B cell (primary cell): ENCODE measurements around the gene TMEM131. TPM values are rescaled to one million over a fixed set of nuclear protein-coding genes. Genes with fewer than 3 reads are reported as not detected.

ENCODE experiments used
- ATAC-seq: fragments of 200-7000 bp; cut with Tn5 transposase; one replicate; pipeline ENCODE4 v1.10.0; 2021; ENCODE audit warnings: low read depth, mild to moderate bottlenecking, moderate number of reproducible peaks, moderate library complexity
- CTCF ChIA-PET: fragments of 350-600 bp; sonication (Branson Sonifier 250); formaldehyde crosslinking; loops from one replicate; lab custom pipeline; 2021; ENCODE audit warnings: antibody characterized with exemption, inconsistent platforms; lab: Charles Lee
- POLR2A ChIA-PET: fragments of 350-600 bp; sonication (Branson Sonifier 250); formaldehyde crosslinking; loops from one replicate; lab custom pipeline; 2021; ENCODE audit warnings: antibody characterized with exemption; lab: Charles Lee
- DNase-seq: peaks from one replicate; pipeline ENCODE4 v3.0.0; 2013
- H2AFZ ChIP-seq: 2 replicates; pipeline ENCODE4 v1.6.1; 2012; ENCODE audit warnings: mild to moderate bottlenecking, low read depth, low read length; ENCODE audit not compliant: insufficient read depth, poor library complexity, severe bottlenecking
- H3K27ac ChIP-seq, 2 donors: 1 replicate in 1 of 2; 2 replicates in 1 of 2; pipeline ENCODE4 v1.5.1; 2012 to 2013; ENCODE audit warnings: low read length in 2 of 2, mild to moderate bottlenecking in 2 of 2, moderate library complexity in 1 of 2
- H3K27me3 ChIP-seq, 4 experiments: fragments of 200-600 bp in 1 of 4; sonication (generic) in 1 of 4; replicated peaks in 1 of 4; 1 replicate in 2 of 4; 2 replicates in 2 of 4; pipeline versions ENCODE4 v1.6.1 to v1.7.0; 2013 to 2016; ENCODE audit warnings: low read length in 3 of 4, mild to moderate bottlenecking in 2 of 4, mixed read lengths in 1 of 4, moderate library complexity in 1 of 4; ENCODE audit not compliant: insufficient read depth in 4 of 4, control insufficient read depth in 3 of 4; ENCODE audit errors: control extremely low read depth in 1 of 4
- H3K36me3 ChIP-seq, 2 experiments: replicated peaks in 1 of 2; 1 replicate in 1 of 2; 2 replicates in 1 of 2; pipeline versions ENCODE4 v1.6.1 to v1.7.1; 2013; ENCODE audit warnings: low read length in 1 of 2; ENCODE audit not compliant: insufficient read depth in 2 of 2, control insufficient read depth in 1 of 2; ENCODE audit errors: control extremely low read depth in 1 of 2, extremely low read depth in 1 of 2
- H3K4me1 ChIP-seq, 2 donors: fragments of 200-600 bp in 1 of 2; sonication (generic) in 1 of 2; 1 replicate in 1 of 2; 2 replicates in 1 of 2; pipeline versions ENCODE4 v1.5.1 to v1.6.1; 2013 to 2017; ENCODE audit warnings: low read length in 2 of 2; ENCODE audit not compliant: control insufficient read depth in 2 of 2, insufficient read depth in 2 of 2
- H3K4me2 ChIP-seq: replicated peaks from 2 replicates; pipeline ENCODE3; 2012; ENCODE audit warnings: mild to moderate bottlenecking, low read depth, low read length; ENCODE audit not compliant: poor library complexity, severe bottlenecking
- H3K4me3 ChIP-seq, 5 experiments: fragments of 200-600 bp in 1 of 5; sonication (generic) in 1 of 5; 1 replicate in 3 of 5; 2 replicates in 2 of 5; pipeline versions ENCODE4 v1.5.1 to v1.7.0; 2011 to 2016; ENCODE audit warnings: low read length in 4 of 5, mild to moderate bottlenecking in 4 of 5, low read depth in 2 of 5, control low read depth in 1 of 5, moderate library complexity in 1 of 5; ENCODE audit not compliant: insufficient read depth in 1 of 5; ENCODE audit errors: control extremely low read depth in 1 of 5, extremely low read depth in 1 of 5
- H3K79me2 ChIP-seq: fragments of 200-600 bp; sonication (generic); one replicate; pipeline ENCODE4 v1.6.0; 2016; ENCODE audit warnings: low read length; ENCODE audit not compliant: control insufficient read depth, insufficient read depth
- H3K9ac ChIP-seq: fragments of 200-600 bp; sonication (generic); 2 replicates; pipeline ENCODE4 v1.6.1; 2017; ENCODE audit warnings: mild to moderate bottlenecking, low read length, moderate library complexity
- H3K9me3 ChIP-seq, 3 donors: one replicate each; pipeline versions ENCODE4 v1.6.1 to v1.7.1; 2013; ENCODE audit warnings: low read length in 2 of 3; ENCODE audit not compliant: control insufficient read depth in 2 of 3, insufficient read depth in 1 of 3; ENCODE audit errors: control extremely low read depth in 1 of 3
- H4K20me1 ChIP-seq: 2 replicates; pipeline ENCODE4 v1.6.0; 2012; ENCODE audit warnings: mild to moderate bottlenecking, low read length; ENCODE audit not compliant: insufficient read depth, control insufficient read depth, poor library complexity, severe bottlenecking
- H3K27ac Mint-ChIP-seq: one replicate; pipeline ENCODE4 v1.8.0; 2021; ENCODE audit warnings: mixed read lengths
- H3K27me3 Mint-ChIP-seq: one replicate; pipeline ENCODE4 v1.8.0; 2021; ENCODE audit warnings: mixed read lengths
- H3K4me1 Mint-ChIP-seq: one replicate; pipeline ENCODE4 v1.8.0; 2021; ENCODE audit warnings: mixed read lengths
- H3K4me3 Mint-ChIP-seq: one replicate; pipeline ENCODE4 v1.8.0; 2021; ENCODE audit warnings: mixed read lengths
- H3K9me3 Mint-ChIP-seq: one replicate; pipeline ENCODE4 v1.8.0; 2022; ENCODE audit warnings: mixed read lengths; ENCODE audit not compliant: insufficient read depth
- EZH2 ChIP-seq: IDR thresholded peaks from 2 replicates; pipeline ENCODE4 v1.6.1; 2012; ENCODE audit warnings: borderline replicate concordance, low read depth, mild to moderate bottlenecking, moderate library complexity, low read length; ENCODE audit not compliant: insufficient read depth, poor library complexity, severe bottlenecking
- WGBS: methylation state at CpG from one replicate; pipeline ENCODE4 v1.1.5; 2013; ENCODE audit warnings: missing lambda C conversion rate; ENCODE audit not compliant: insufficient coverage; 5-methylcytosine and 5-hydroxymethylcytosine counted together
- intact Hi-C: fragments of 100-400 bp; cut with micrococcal nuclease; formaldehyde crosslinking; loops from one replicate; pipeline ENCODE4 v1.10.0; 2022
- polyA plus RNA-seq: library from polyadenylated mRNA; depleted of rRNA; stranded (reverse); fragments of >200 nt; gene quantifications from 2 replicates; pipeline ENCODE4 v1.2.3, GENCODE V29; 2012
- total RNA-seq, 2 donors: library from RNA; stranded (reverse); fragments of 120-200 nt in 1 of 2; gene quantifications; 1 replicate in 1 of 2; 2 replicates in 1 of 2; pipeline versions ENCODE4 v1.2.3 to v1.2.4, GENCODE V29; 2013 to 2022
- TF ChIP-seq, protein P1 (sequence below): fragments of 200-600 bp; IDR thresholded peaks from one replicate; pipeline ENCODE4 v1.8.0; 2022; ENCODE audit warnings: antibody characterized with exemption, mild to moderate bottlenecking

Gene TMEM131
- total and polyA plus RNA-seq, 2 donors (not counting 1 experiment from before 2014, with no cell fraction given), result 24.3 to 101 TPM

DNA sequence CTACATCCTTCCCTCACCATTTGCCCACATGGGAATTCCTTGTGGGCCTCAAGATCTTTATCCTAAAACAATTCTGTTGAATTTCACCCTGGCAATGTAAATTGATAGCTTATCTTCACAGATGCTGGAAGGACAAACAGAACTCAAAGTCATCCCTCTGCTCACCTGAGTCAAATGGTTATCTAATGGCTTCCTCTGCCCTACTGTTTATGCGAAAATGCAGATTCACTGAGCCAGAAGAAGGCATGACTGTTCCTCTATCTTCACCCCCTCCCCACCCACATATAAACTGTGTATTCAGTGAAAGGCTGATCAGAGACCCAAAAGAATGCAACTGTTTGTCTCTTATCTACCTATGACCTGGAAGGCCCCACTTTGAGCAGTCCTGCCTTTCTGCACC is 47.4 kb upstream of the TMEM131 start:
- Histone ChIP-seq H3K36me3 (no peaks in the 10 kb centered on the region), H3K4me1 (peaks cover 16 to 21% of the 10 kb centered on the region in 2 donors), H3K27me3 (no peaks in the 10 kb centered on the region), H3K9ac (no peak overlapping the region), H3K27ac (no peak overlapping the region), H3K4me3 (no peak overlapping the region), H3K4me2 (no peak overlapping the region), H3K79me2 (no peaks in the 10 kb centered on the region), H3K9me3 (peaks cover 7 to 21% (median 9%) of the 10 kb centered on the region in 3 donors), H4K20me1 (peaks cover 6% of the 10 kb centered on the region), H2AFZ (no peak overlapping the region)
- intact Hi-C loops, result no loop called here
- Mint-ChIP-seq H3K4me1 (peaks cover 21% of the 10 kb centered on the region), H3K27ac (no peak overlapping the region), H3K4me3 (no peak overlapping the region), H3K27me3 (no peaks in the 10 kb centered on the region), H3K9me3 (peaks cover 15% of the 10 kb centered on the region)
- ChIA-PET POLR2A (no interaction called here), CTCF (no interaction called here)
- 80% methylated on average over 1 of the region's 1 CpG for WGBS
- DNase-seq (no peak), ATAC-seq (no peak)
- TF ChIP-seq, protein P1, sequence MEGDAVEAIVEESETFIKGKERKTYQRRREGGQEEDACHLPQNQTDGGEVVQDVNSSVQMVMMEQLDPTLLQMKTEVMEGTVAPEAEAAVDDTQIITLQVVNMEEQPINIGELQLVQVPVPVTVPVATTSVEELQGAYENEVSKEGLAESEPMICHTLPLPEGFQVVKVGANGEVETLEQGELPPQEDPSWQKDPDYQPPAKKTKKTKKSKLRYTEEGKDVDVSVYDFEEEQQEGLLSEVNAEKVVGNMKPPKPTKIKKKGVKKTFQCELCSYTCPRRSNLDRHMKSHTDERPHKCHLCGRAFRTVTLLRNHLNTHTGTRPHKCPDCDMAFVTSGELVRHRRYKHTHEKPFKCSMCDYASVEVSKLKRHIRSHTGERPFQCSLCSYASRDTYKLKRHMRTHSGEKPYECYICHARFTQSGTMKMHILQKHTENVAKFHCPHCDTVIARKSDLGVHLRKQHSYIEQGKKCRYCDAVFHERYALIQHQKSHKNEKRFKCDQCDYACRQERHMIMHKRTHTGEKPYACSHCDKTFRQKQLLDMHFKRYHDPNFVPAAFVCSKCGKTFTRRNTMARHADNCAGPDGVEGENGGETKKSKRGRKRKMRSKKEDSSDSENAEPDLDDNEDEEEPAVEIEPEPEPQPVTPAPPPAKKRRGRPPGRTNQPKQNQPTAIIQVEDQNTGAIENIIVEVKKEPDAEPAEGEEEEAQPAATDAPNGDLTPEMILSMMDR, result no peak
- no peak for TF ChIP-seq EZH2

DNA sequence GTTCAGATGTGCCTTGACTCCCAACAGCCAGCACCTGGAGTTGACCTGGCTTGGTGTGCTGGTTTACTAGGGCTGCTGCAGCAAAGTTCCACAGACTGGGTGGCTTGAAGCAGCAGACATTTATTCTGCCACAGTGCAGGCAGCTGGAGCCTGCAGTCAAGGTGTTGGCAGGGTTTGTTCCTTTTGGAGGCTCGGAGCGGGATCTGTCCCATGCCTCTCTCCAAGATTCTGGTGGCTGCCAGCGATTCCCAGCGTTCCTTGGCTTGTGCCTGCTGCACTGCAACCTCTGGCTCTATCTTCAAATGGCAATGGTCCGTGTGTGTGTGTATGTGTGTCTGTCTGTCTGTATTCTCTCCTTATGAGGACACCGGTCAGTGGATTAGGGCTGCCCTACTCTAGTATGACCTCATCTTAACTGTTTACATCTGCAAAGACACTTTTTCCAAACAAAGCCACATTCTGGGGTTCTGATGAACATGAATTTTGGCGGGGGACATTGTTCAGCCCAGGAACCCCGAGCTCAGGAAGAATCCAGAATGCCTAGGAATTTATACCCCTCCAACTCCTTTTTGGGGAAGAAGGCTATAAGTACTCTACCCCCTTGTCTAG is 44.7 kb upstream of the TMEM131 start:
- Histone ChIP-seq H3K27me3 (no peaks in the 10 kb centered on the region), H3K27ac (no peak overlapping the region), H3K4me1 (peaks cover 16 to 21% of the 10 kb centered on the region in 2 donors), H3K79me2 (no peaks in the 10 kb centered on the region), H4K20me1 (peaks cover 6% of the 10 kb centered on the region), H3K4me2 (peak overlapping the region; percentile 46), H3K9me3 (peaks cover 6 to 17% (median 7%) of the 10 kb centered on the region in 3 donors), H2AFZ (no peak overlapping the region), H3K4me3 (no peak overlapping the region), H3K9ac (no peak overlapping the region), H3K36me3 (no peaks in the 10 kb centered on the region)
- Mint-ChIP-seq H3K27ac (peak overlapping the region; percentile 15), H3K4me1 (peaks cover 21% of the 10 kb centered on the region), H3K9me3 (peaks cover 13% of the 10 kb centered on the region), H3K4me3 (no peak overlapping the region), H3K27me3 (no peaks in the 10 kb centered on the region)
- WGBS, result 100% methylated on average over 5 of the region's 8 CpGs
- no peak for ATAC-seq
- intact Hi-C loops, result no loop called here
- no peak for DNase-seq
- TF ChIP-seq, protein P1, result no peak
- no peak for TF ChIP-seq EZH2
- CTCF ChIA-PET, result interaction anchor here (1.4 kb wide), 1 partner anchor 12 kb away, joined by 3 read pairs; no protein-coding TSS in a partner anchor
- POLR2A ChIA-PET, result no interaction called here
